ENCODE data around the gene OMA1. TPM values are rescaled to one million over a fixed set of nuclear protein-coding genes. Genes with fewer than 3 reads are reported as not detected.
A peak's percentile ranks its signal among the peaks of the same experiment; 100 is the strongest.

Gene OMA1
- total RNA-seq, 1 experiment from 2014 or later = 27.9 TPM

DNA sequence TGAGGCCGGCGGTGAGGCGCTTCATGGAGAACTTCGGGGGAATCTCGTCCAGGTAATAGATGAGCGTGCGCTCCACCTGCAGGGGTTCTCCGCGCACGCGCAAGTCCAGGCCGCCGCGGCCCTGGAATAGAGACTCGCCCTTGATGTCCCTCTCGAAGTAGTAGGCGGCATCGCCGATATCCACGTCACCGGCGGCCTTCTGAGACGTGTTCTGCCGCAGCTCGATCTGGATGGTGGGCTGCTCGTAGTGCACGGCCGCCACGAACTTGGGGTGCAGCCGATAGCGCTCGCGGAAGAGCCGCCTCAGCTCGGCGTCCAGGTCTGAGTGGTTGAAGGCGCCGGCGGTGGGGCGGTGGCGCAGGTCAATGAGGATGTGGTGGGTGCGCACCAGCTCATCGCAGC, 29.8 kb upstream of the OMA1 start:
- H3K4me1 ChIP-seq (replicated peaks; ENCODE audit: insufficient read depth) = peaks cover 59% of the 10 kb centered on the region
- intact Hi-C loops (cut with micrococcal nuclease; ENCODE audit: unreplicated experiment) = loop anchor here (1.0 to 2.0 kb wide), 2 partner anchors 8 to 52 kb away; no protein-coding TSS in a partner anchor
- no peaks in the 10 kb centered on the region for H3K9me2 ChIP-seq (ENCODE audit: insufficient read depth)
- H4K20me1 ChIP-seq (ENCODE audit: insufficient read depth) = peaks cover 12% of the 10 kb centered on the region; the same call in 1 of the 2 replicates
- H3K4me3 ChIP-seq = peak overlapping the region; percentile 97
- H3K27ac ChIP-seq = peak overlapping the region; percentile 99
- H3K9me3 ChIP-seq (ENCODE audit: insufficient read depth, low read depth) = no peaks in the 10 kb centered on the region
- no peak for TF ChIP-seq EZH2 (IDR thresholded peaks at IDR 0.05; ENCODE audit: low read depth)
- TF ChIP-seq, protein P1, sequence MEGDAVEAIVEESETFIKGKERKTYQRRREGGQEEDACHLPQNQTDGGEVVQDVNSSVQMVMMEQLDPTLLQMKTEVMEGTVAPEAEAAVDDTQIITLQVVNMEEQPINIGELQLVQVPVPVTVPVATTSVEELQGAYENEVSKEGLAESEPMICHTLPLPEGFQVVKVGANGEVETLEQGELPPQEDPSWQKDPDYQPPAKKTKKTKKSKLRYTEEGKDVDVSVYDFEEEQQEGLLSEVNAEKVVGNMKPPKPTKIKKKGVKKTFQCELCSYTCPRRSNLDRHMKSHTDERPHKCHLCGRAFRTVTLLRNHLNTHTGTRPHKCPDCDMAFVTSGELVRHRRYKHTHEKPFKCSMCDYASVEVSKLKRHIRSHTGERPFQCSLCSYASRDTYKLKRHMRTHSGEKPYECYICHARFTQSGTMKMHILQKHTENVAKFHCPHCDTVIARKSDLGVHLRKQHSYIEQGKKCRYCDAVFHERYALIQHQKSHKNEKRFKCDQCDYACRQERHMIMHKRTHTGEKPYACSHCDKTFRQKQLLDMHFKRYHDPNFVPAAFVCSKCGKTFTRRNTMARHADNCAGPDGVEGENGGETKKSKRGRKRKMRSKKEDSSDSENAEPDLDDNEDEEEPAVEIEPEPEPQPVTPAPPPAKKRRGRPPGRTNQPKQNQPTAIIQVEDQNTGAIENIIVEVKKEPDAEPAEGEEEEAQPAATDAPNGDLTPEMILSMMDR (conservative IDR thresholded peaks at IDR 0.05) = no peak
- H3K36me3 ChIP-seq (ENCODE audit: low read depth) = peaks cover 13% of the 10 kb centered on the region
- H3K4me2 ChIP-seq = peak overlapping the region; percentile 86
- no peak overlapping the region for H2AFZ ChIP-seq
- CTCF ChIA-PET = no interaction called here
- peak in 1 of 2 experiments; percentile 56 for DNase-seq
- no peaks in the 10 kb centered on the region for H3K27me3 ChIP-seq (ENCODE audit: insufficient read depth, low read depth)
- H3F3A ChIP-seq (ENCODE audit: insufficient read depth, low read depth) = peaks cover 63% of the 10 kb centered on the region
- BruUV-seq (replicated peaks) = no TSS peak
- H3K79me2 ChIP-seq (ENCODE audit: low read depth) = peaks cover 59% of the 10 kb centered on the region
- POLR2A ChIA-PET (ENCODE audit: unreplicated experiment) = interaction anchor here (0.6 to 0.9 kb wide), 2 partner anchors 16 to 57 kb away, joined by 4 to 12 read pairs; no protein-coding TSS in a partner anchor

DNA sequence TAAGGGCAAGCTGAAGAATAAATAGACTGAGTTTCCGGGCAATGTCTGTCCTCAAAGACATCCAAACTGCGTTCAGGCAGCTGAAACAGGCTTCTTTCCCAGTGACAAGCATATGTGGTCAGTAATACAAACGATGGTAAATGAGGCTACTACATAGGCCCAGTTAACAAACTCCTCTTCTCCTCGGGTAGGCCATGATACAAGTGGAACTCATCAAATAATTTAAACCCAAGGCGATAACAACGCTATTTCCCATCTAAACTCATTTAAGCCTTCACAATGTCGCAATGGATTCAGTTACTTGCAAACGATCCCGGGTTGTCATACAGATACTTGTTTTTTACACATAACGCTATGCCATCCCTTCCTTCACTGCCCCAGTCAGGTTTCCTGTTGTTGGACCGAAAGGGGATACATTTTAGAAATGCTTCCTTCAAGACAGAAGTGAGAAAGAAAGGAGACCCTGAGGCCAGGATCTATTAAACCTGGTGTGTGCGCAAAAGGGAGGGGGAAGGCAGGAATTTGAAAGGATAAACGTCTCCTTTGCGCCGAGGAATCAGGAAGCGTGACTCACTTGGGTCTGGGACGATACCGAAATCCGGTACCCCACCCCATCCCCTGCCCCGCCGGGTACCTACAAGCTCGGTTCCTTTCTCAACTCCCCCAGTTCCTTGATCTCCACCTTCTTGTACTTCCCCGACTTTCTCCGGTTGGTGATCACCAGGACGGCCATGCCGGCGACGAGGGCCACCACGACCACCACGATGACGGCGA, 29.2 kb upstream of the OMA1 start:
- Histone ChIP-seq H2AFZ (no peak overlapping the region), H3K4me2 (peak overlapping the region; percentile 86), H3K27me3 (ENCODE audit: insufficient read depth, low read depth) (no peaks in the 10 kb centered on the region), H3K27ac (peak overlapping the region; percentile 99), H3K4me1 (replicated peaks; ENCODE audit: insufficient read depth) (peaks cover 64% of the 10 kb centered on the region), H4K20me1 (ENCODE audit: insufficient read depth) (peaks cover 12% of the 10 kb centered on the region; the same call in 1 of the 2 replicates), H3F3A (ENCODE audit: insufficient read depth, low read depth) (peaks cover 69% of the 10 kb centered on the region), H3K9me3 (ENCODE audit: insufficient read depth, low read depth) (no peaks in the 10 kb centered on the region), H3K36me3 (ENCODE audit: low read depth) (peaks cover 13% of the 10 kb centered on the region), H3K9me2 (ENCODE audit: insufficient read depth) (no peaks in the 10 kb centered on the region), H3K79me2 (ENCODE audit: low read depth) (peaks cover 59% of the 10 kb centered on the region), H3K4me3 (peak overlapping the region; percentile 97)
- CTCF ChIA-PET = no interaction called here
- intact Hi-C loops (cut with micrococcal nuclease; ENCODE audit: unreplicated experiment) = loop anchor here (1.0 to 2.0 kb wide), 2 partner anchors 9 to 53 kb away; no protein-coding TSS in a partner anchor
- DNase-seq = no peak
- POLR2A ChIA-PET (ENCODE audit: unreplicated experiment) = interaction anchor here (0.6 to 0.9 kb wide), 3 partner anchors 17 to 57 kb away, joined by 4 to 12 read pairs (median 4); no protein-coding TSS in a partner anchor
- TSS peak; percentile 51 for BruUV-seq (replicated peaks)
- TF ChIP-seq, protein P1 (conservative IDR thresholded peaks at IDR 0.05) = no peak
- no peak for TF ChIP-seq EZH2 (IDR thresholded peaks at IDR 0.05; ENCODE audit: low read depth)

DNA sequence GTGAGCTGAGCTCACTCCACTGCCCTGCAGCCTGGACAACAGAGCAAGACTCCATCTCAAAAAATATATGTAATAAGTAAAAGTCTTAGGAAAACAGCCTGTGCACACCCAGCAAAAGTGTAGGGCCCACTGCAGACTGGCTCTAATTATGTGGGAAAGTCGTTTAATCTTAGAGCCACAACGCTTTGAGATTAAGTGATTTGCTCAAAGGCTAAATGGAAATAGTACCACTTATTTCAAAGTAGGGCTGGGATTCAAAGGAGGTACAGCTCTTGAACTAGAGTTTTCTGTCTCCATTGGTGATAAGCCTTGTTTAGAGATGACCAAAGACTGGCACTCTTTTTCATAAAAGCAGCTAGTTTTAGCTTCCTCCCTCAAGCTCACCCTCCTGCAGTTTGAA, 28.3 kb upstream of the OMA1 start:
- Histone ChIP-seq H3K4me1 (replicated peaks; ENCODE audit: insufficient read depth) (peaks cover 69% of the 10 kb centered on the region), H3K27me3 (ENCODE audit: insufficient read depth, low read depth) (no peaks in the 10 kb centered on the region)
- intact Hi-C loops (cut with micrococcal nuclease; ENCODE audit: unreplicated experiment) = no loop called here

More for the DNA sequence above, 28.3 kb upstream of the OMA1 start:
- CTCF ChIA-PET = no interaction called here
- H4K20me1 ChIP-seq (ENCODE audit: insufficient read depth) = peaks cover 12% of the 10 kb centered on the region; the same call in 1 of the 2 replicates
- no peaks in the 10 kb centered on the region for H3K9me3 ChIP-seq (ENCODE audit: insufficient read depth, low read depth)
- H3K79me2 ChIP-seq (ENCODE audit: low read depth) = peaks cover 65% of the 10 kb centered on the region
- H2AFZ ChIP-seq = no peak overlapping the region
- peak overlapping the region; percentile 86 for H3K4me2 ChIP-seq
- no peak for DNase-seq
- H3K36me3 ChIP-seq (ENCODE audit: low read depth) = peaks cover 13% of the 10 kb centered on the region
- BruUV-seq (replicated peaks) = no TSS peak
- no peak for TF ChIP-seq EZH2 (IDR thresholded peaks at IDR 0.05; ENCODE audit: low read depth)
- TF ChIP-seq, protein P1 (conservative IDR thresholded peaks at IDR 0.05) = no peak
- POLR2A ChIA-PET (ENCODE audit: unreplicated experiment) = interaction anchor here (0.6 kb wide), 2 partner anchors 44 to 91 kb away, joined by 3 to 4 read pairs; no protein-coding TSS in a partner anchor
- peak overlapping the region; percentile 97 for H3K4me3 ChIP-seq
- peaks cover 69% of the 10 kb centered on the region for H3F3A ChIP-seq (ENCODE audit: insufficient read depth, low read depth)
- no peaks in the 10 kb centered on the region for H3K9me2 ChIP-seq (ENCODE audit: insufficient read depth)
- H3K27ac ChIP-seq = peak overlapping the region; percentile 99

Data from PC-9 (cell line).